Stimulated activated CD8-positive, alpha-beta memory T cell treated with anti-CD3 and anti-CD28 coated beads, Interleukin-2, amount 100 ng/mL, for 1 hour (primary cell): ENCODE data around the gene RNASEH2C.
A peak's percentile ranks its signal among the peaks of the same experiment; 100 is the strongest.
"Not testable (repeated sequence)": the region's sequence is repeated elsewhere in the genome, so short reads cannot be mapped to it uniquely, and the experiment has no call there.

Experiments
- DNase-seq, 2 donors: peaks; one replicate each; pipeline ENCODE4 v3.0.0-alpha.2; 2020; ENCODE audit warnings: low read depth in 2 of 2

The RNASEH2C gene

GRCh38 chr11:65720211-65720934, at the start of gene RNASEH2C:
Gene RNASEH2C (minus strand): TSS chr11:65720798. CDS start chr11:65720758, 40 bp downstream.
- DNase-seq = peak; percentile 52 to 60

DNA sequence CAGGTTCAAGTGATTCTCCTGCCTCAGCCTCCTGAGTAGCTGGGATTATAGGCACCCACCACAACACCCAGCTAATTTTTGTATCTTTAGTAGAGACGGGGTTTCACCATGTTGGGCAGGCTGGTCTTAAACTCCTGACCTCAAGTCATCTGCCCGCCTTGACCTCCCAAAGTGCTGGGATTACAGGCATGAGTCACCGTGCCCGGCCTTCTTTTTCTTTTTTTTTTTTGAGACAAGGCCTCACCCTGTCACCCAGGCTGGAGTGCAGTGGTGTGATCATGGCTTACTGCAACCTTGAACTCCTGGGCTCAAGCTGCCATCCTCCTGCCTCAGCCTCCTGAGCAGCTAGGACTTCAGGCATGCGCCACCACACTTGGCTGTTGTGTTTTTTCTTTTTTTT, 47.2 kb upstream of the RNASEH2C start:
- not testable (repeated sequence) for DNase-seq

- no peak for DNase-seq
These were observed 46.8 kb upstream of the RNASEH2C start for GRCh38 chr11:65767406-65767805.

DNA sequence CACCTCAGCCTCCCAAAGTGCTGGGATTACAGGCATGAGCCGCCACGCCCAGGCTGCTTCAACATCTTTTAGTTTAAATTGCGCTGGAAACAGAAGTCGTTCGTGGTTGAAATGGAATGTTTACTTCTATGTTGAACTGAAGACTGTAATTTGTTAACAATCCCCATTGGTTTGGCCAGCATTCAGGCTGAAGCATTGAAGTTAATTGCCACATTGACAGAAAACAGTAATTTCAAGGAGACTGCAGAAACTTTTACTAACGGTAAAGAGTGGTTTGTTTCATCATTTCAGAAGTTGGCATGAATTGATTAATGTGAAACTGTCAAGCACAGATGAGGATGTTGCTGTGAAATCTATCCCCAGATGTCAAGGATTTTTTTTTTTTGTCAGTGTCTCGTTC, 45.9 kb upstream of the RNASEH2C start:
- DNase-seq = no peak

DNA sequence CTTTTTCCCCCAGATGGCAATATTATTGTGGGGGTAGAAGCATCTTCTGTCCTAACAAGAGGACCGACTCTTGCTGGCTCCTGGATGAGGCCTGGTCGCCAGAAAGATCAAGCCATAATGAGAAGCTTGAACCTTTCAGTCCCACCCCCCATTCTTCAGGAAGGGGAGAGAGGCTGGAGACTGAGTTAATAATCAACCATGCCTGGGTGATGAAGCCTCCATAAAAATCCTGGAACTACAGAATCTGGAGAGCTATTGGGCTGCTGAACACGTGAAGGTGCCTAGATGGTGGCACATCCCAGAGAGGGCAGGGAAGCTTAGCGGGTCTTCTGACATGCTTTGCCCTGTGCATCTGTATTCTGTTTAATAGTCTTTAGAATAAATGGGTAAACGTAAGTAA, 43.8 kb upstream of the RNASEH2C start:
- DNase-seq = no peak

- DNase-seq = not testable (repeated sequence)
These were observed 42.2 kb upstream of the RNASEH2C start for GRCh38 chr11:65762816-65763215.

DNA sequence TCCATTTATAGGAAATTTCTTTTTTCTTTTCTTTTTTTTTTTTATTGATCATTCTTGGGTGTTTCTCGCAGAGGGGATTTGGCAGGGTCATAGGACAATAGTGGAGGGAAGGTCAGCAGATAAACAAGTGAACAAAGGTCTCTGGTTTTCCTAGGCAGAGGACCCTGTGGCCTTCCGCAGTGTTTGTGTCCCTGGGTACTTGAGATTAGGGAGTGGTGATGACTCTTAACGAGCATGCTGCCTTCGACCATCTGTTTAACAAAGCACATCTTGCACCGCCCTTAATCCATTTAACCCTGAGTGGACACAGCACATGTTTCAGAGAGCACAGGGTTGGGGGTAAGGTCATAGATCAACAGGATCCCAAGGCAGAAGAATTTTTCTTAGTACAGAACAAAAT, 41.6 kb upstream of the RNASEH2C start:
- not testable (repeated sequence) for DNase-seq

GRCh38 chr11:65745049-65745448, 24.5 kb upstream of the RNASEH2C start:
- DNase-seq = no peak

DNA sequence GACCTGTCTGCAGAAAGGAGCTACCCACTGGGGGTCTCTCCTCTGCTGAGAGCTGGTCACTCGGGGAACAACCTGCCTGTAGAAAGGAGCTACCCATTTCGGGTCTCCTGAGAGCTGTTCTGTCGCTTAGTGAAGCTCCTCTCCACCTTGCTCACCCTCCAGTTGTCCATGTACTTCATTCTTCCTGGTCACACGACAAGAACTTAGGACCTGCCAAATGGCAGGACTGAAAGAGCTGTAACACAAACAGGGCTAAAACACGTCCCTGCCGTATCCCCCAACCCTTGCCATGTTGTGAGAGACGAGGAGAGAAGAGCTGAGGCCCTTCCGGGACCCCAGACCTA, 24.1 kb upstream of the RNASEH2C start:
- no peak for DNase-seq

DNA sequence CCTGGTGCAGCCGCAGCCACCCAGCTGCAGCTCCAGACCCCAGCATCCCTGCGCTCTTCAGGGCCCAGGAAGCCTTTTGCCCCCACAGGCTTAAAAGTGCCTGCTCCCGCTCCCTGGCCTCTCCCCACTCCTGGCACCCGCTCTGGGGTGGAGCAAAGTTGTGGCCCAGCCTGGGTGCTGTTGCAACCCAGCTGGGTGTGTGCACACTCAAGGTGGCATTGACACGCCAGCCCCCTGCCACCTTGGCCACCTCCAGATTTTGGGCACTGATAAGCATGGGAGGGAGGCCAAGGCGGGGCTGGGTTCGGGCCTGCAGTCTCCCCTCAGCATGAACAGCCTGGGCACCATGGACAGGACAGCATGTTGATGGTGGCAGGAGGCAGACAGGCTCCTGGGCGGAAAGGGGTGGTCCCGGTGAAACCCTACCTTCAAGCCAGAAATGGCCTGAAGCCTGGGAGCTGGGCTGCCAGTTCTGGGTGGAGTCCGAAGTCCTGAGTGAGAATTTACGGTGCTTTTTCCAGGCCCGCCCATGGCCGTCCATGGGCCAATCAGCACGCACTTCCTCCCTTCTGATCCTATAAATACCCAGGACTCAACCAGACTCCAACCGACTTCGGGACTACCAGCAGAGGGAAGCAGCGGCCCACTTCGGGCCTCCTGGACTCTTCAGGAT, 23.6 kb upstream of the RNASEH2C start:
- DNase-seq = no peak

DNA sequence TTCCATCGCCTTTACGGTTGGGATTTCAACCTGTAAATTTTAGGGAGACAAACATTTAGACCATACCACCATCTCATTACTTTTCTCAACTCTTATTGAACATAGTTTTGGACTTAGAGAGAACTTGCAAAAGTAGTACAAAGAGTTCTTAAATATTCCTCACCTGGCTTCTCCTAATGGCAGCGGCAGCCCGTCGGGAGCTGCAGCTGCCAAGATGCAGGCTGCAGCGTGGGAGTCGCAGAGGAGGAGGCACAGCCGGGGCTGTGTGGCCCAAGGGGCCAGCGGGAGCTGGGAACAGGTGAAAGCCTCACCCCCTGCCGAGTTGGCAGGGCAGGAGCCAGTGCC, 23.1 kb upstream of the RNASEH2C start:
- DNase-seq = no peak

DNA sequence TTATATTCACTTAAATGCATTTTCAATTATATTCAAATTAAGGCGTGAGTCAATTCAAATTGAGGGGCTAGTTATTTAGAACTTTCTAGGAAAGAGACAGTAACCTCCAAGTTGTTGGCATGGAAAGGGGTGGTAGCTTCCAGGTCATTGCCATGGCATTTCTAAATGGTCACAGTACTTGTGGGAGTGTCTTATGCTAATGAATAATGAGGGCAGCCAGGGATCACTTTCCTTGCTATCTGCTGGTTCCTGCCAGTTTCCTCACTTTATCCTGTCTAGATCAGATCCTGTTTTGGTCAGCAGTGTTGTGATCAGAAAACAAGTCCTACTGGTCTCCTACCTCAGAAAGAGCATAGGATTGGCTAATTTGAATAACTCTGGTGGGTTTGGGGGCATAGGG, 21.8 kb upstream of the RNASEH2C start:
- no peak for DNase-seq

GRCh38 chr11:65741185-65741584, 20.6 kb upstream of the RNASEH2C start:
- DNase-seq = no peak

DNA sequence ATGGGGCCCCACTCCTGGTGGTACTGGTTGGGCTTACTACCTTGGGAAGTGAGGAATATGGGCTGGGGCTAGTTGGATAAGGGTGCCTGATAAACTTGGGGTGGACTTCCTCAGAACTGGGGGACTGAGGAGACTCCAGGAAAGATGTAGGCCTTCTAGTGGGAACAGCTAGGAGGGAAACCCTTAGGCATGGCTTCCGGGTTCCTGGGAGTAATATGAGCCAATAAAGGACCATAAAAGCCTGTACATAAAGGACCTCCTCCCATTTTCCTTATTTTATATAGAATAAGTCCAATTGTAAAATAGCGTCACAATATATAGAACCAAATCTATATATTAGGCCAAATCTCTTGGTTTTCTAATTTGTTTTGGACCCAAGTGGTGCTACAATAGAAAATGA, 18.4 kb upstream of the RNASEH2C start:
- DNase-seq = no peak

- DNase-seq = no peak
These were observed 16.2 kb upstream of the RNASEH2C start for GRCh38 chr11:65736810-65737209.

DNA sequence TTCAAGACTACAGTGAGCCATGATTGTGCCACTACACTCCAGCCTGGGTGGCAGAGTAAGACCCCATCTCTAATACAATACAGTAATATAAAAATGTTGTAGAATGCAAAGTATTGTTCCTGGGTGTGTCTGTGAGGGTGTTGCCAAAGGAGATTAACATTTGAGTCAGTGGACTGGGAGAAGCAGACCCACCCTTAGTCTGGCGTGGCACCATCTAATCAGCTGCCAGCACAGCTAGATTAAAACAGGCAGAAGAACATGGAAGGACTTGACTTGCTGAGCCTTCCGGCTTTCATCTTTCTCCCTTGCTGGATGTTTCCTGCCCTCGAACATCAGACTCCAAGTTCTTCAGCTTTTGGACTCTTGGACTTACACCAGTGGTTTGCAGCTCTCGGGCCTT, 14.5 kb upstream of the RNASEH2C start:
- DNase-seq = not testable (repeated sequence)

DNA sequence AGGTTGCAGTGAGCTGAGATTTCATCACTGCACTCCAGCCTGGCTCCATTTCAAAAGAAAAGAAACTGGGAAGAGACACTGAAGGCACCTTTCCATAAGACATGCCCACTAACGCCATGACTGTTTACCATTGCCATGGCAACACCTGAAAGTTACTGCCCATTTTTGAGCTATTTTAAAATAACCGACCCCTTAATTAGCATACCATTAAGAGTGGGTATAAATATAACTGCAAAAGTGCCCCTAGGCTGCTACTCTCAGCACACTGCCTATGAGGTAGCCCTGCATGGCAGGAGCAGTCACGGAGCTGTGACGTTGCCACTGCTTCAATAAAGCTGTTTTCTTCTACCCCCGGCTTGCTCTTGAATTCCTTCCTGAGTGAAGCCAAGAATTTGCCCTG, 9.9 kb upstream of the RNASEH2C start:
- DNase-seq = no peak

DNA sequence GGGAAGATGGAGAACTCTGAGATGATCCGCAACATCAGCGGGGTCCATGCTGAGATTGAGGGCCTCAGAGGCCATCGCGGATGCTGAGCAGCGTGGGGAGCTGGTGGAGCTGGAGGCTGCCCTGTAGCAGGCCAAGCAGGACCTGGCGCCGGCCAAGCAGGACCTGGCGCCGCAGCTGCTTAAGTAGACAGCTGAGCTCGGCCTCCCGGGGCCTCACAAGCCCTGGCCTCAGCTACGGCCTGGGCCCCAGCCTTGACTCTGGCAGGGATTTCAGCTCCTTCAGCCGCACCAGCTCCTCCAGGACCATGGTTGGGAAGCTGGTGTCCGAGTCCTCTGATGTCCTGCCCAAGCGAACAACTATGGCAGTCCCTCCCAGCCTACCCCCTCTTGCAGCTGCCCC, 7.3 kb upstream of the RNASEH2C start:
- DNase-seq = no peak

GRCh38 chr11:65726660-65727059, 6.1 kb upstream of the RNASEH2C start:
- DNase-seq = no peak

DNA sequence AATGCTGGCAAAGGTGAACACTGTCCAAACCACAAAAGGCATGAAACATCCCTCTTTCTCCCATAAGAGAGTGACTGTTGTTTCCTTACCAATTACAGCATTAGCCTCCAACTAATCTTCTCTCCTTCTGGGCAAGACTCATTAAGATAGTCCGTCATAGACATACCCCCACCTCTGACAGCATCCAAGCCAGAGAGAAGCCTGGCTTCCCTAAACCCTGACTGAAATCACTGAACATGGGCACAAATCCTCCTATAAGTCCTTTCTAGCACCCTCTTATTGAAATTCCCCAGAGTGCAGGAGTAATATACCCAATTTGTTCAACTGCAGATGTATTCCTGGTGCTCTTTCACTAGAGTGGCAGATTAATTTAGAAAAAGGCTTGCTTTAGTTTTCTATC, 1.7 kb upstream of the RNASEH2C start:
- no peak for DNase-seq

- DNase-seq = peak in 1 of 2 donors; percentile 9
These were observed 757 bp downstream of the RNASEH2C start for GRCh38 chr11:65719871-65720210.

- DNase-seq = no peak
These were observed 1.6 kb downstream of the RNASEH2C start for GRCh38 chr11:65718964-65719492.

DNA sequence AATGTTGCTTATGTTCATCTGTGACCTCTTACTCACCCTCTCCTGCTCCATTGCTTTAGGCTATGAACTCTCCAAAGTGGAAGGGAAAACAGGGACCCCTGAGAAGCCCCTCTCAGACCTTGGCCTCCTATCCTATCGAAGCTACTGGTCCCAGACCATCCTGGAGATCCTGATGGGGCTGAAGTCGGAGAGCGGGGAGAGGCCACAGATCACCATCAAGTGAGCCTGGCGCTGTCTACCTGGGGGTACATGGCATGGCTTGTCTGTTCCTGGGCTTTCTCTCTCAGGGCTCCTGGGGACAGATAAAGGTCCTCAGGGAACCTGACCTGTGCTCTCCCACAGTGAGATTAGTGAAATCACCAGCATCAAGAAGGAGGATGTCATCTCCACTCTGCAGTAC, 2.1 kb downstream of the RNASEH2C start:
- no peak for DNase-seq

GRCh38 chr11:65717906-65718305, 2.7 kb downstream of the RNASEH2C start:
- no peak for DNase-seq
